ENCODE data around the gene NXF1. TPM values are rescaled to one million over a fixed set of nuclear protein-coding genes. Genes with fewer than 3 reads are reported as not detected.

NXF1 gene
- polyA plus RNA-seq, 1 of the 3 experiments (the other 2 are of a cell fraction) = 59.7 TPM

- Histone ChIP-seq H3K36me3 (replicated peaks in 1 of 2; ENCODE audit: control insufficient read depth in 1 of 2, insufficient read depth in 2 of 2, low read length in 1 of 2) (peaks cover 58 to 62% of the 10 kb centered on the region in 2 experiments), H3K4me2 (peak overlapping the region; percentile 98), H3F3A (replicated peaks; ENCODE audit: insufficient read depth) (peaks cover 65% of the 10 kb centered on the region), H3K9me3 (no peaks in the 10 kb centered on the region), H3K27me3 (ENCODE audit: insufficient read depth) (no peaks in the 10 kb centered on the region), H4K20me1 (ENCODE audit: insufficient read depth) (no peaks in the 10 kb centered on the region), H2AFZ (ENCODE audit: low read depth) (peak overlapping the region; percentile 47), H3K79me2 (ENCODE audit: insufficient read depth) (peaks cover 50% of the 10 kb centered on the region), H3K9me2 (no peaks in the 10 kb centered on the region), H3K4me1 (ENCODE audit: control insufficient read depth in 1 of 2, insufficient read depth in 2 of 2, low read depth in 1 of 2, low read length in 1 of 2) (peaks cover 9 to 24% of the 10 kb centered on the region in 2 experiments; a peak in 3 of 4 replicates), H3K9ac (peak overlapping the region; percentile 82), H3K27ac (ENCODE audit: low read depth in 2 of 2, low read length in 1 of 2) (peak overlapping the region; percentile 76 to 84), H3K4me3 (ENCODE audit: low read depth in 2 of 2, low read length in 1 of 2) (peak overlapping the region in 1 of 2 experiments; percentile 78; a peak in 3 of 4 replicates)
- DNase-seq = peak; percentile 62
- ChIA-PET POLR2A (interaction anchor here (1.3 to 1.6 kb wide), 2 partner anchors 39 to 49 kb away, joined by 3 to 12 read pairs; partner anchors contain the start of gene ZBTB3), CTCF (interaction anchor here (0.7 to 1.6 kb wide), 3 partner anchors 12 to 1460 kb away, joined by 3 to 5 read pairs (median 3); no protein-coding TSS in a partner anchor)
- no peak for TF ChIP-seq TAF1 (IDR thresholded peaks at IDR 0.05; ENCODE audit: borderline replicate concordance, low read depth, low read length)
- peak; percentile 21; the same call in 1 of the 2 replicates for TF ChIP-seq MXI1 (IDR thresholded peaks at IDR 0.05; ENCODE audit: low read depth, low read length)
- 0 out of 2 replicates have a peak, but pooled peaks have one; percentile 17 for TF ChIP-seq RFX5 (IDR thresholded peaks at IDR 0.05; ENCODE audit: low read length)
- TF ChIP-seq GABPA (IDR thresholded peaks at IDR 0.05; ENCODE audit: low read depth) = no peak
- TF ChIP-seq POLR2AphosphoS5 (IDR thresholded peaks at IDR 0.05; ENCODE audit: low read depth, low read length) = no peak
- TF ChIP-seq USF1 (IDR thresholded peaks at IDR 0.05; ENCODE audit: borderline replicate concordance, low read depth) = no peak
- no peak for TF ChIP-seq EZH2phosphoT487 (IDR thresholded peaks at IDR 0.05; ENCODE audit: borderline replicate concordance, low read depth)
- TF ChIP-seq TCF12 (IDR thresholded peaks at IDR 0.05) = no peak
- no peak for TF ChIP-seq FOXM1 (IDR thresholded peaks at IDR 0.05; ENCODE audit: low read depth)
- WGBS (ENCODE audit: low lambda C conversion rate) = 29% methylated on average over 6 of the region's 11 CpGs
These were observed 13.1 kb downstream of the NXF1 start for GRCh38 chr11:62792202-62792575.

GRCh38 chr11:62791501-62792201 is 13.6 kb downstream of the NXF1 start, which contains the start of gene TMEM223:
Gene TMEM223, minus strand, starts transcription at chr11:62792006. Its CDS starts 12 bp downstream, at chr11:62791994.
- H3K27ac ChIP-seq (ENCODE audit: low read depth in 2 of 2, low read length in 1 of 2) = peak within 1 kb of the TSS; percentile 76 to 87
- H3K9me2 ChIP-seq = no peaks in the 10 kb centered on the region
- H3K36me3 ChIP-seq (replicated peaks in 1 of 2; ENCODE audit: control insufficient read depth in 1 of 2, insufficient read depth in 2 of 2, low read length in 1 of 2) = peaks cover 54 to 58% of the 10 kb centered on the region in 2 experiments
- peak within 1 kb of the TSS; percentile 78 to 92 for H3K4me3 ChIP-seq (ENCODE audit: low read depth in 2 of 2, low read length in 1 of 2)
- 2% methylated on average over 9 of the region's 58 CpGs for WGBS (ENCODE audit: low lambda C conversion rate)
- no peaks in the 10 kb centered on the region for H4K20me1 ChIP-seq (ENCODE audit: insufficient read depth)
- ChIA-PET POLR2A (interaction anchor here (1.3 to 1.6 kb wide), 4 partner anchors 38 to 89 kb away, joined by 3 to 12 read pairs (median 5); partner anchors contain the start of genes SLC3A2 and ZBTB3), CTCF (interaction anchor here (0.7 to 1.6 kb wide), 4 partner anchors 9 to 1460 kb away, joined by 3 to 5 read pairs (median 4); no protein-coding TSS in a partner anchor)
- peak within 1 kb of the TSS; percentile 98 for H3K4me2 ChIP-seq
- peaks cover 50% of the 10 kb centered on the region for H3K79me2 ChIP-seq (ENCODE audit: insufficient read depth)
- peak within 1 kb of the TSS; percentile 47 for H2AFZ ChIP-seq (ENCODE audit: low read depth)
- DNase-seq = peak; percentile 96
- H3K9me3 ChIP-seq = no peaks in the 10 kb centered on the region
- H3K27me3 ChIP-seq (ENCODE audit: insufficient read depth) = no peaks in the 10 kb centered on the region
- H3K4me1 ChIP-seq (ENCODE audit: control insufficient read depth in 1 of 2, insufficient read depth in 2 of 2, low read depth in 1 of 2, low read length in 1 of 2) = peaks cover 9 to 24% of the 10 kb centered on the region in 2 experiments; a peak in 3 of 4 replicates
- peaks cover 60% of the 10 kb centered on the region for H3F3A ChIP-seq (replicated peaks; ENCODE audit: insufficient read depth)
- H3K9ac ChIP-seq = peak within 1 kb of the TSS; percentile 82
- TF ChIP-seq RCOR1 (IDR thresholded peaks at IDR 0.05; ENCODE audit: low read length) = no peak
- no peak for TF ChIP-seq CTCF (IDR thresholded peaks at IDR 0.05)
- no peak for TF ChIP-seq FOXM1 (IDR thresholded peaks at IDR 0.05; ENCODE audit: low read depth)
- TF ChIP-seq TAF1 (IDR thresholded peaks at IDR 0.05; ENCODE audit: borderline replicate concordance, low read depth, low read length) = peak; percentile 92
- TF ChIP-seq USF2 (IDR thresholded peaks at IDR 0.05; ENCODE audit: borderline replicate concordance, low read depth, low read length) = no peak
- peak; percentile 17; the same call in 1 of the 2 replicates for TF ChIP-seq PBX3 (IDR thresholded peaks at IDR 0.05)
- TF ChIP-seq CHD2 (IDR thresholded peaks at IDR 0.05; ENCODE audit: low read length, partially characterized antibody) = no peak
- no peak for TF ChIP-seq JUND (IDR thresholded peaks at IDR 0.05)
- TF ChIP-seq POLR2AphosphoS5 (IDR thresholded peaks at IDR 0.05; ENCODE audit: low read depth, low read length) = peak; percentile 94
- no peak for TF ChIP-seq NRF1 (IDR thresholded peaks at IDR 0.05; ENCODE audit: low read depth, low read length)
- no peak for TF ChIP-seq EZH2phosphoT487 (IDR thresholded peaks at IDR 0.05; ENCODE audit: borderline replicate concordance, low read depth)
- peak; percentile 29; the same call in 1 of the 2 replicates for TF ChIP-seq SIN3A (IDR thresholded peaks at IDR 0.05; ENCODE audit: borderline replicate concordance, low read depth, low read length)
- peak; percentile 91 for TF ChIP-seq YY1 (IDR thresholded peaks at IDR 0.05; ENCODE audit: low read depth)
- no peak for TF ChIP-seq NFIC (IDR thresholded peaks at IDR 0.05; ENCODE audit: borderline replicate concordance)
- no peak for TF ChIP-seq RXRA (IDR thresholded peaks at IDR 0.05; ENCODE audit: borderline replicate concordance, low read depth)
- no peak for TF ChIP-seq TEAD4 (IDR thresholded peaks at IDR 0.05; ENCODE audit: borderline replicate concordance, insufficient read depth)

All from SK-N-SH (cell line).